BLaER1 (cell line): ENCODE results near the gene COLEC11.

Experiments
- H3K27ac ChIP-seq: shearing (Covaris generic); formaldehyde crosslinking; 2 replicates; pipeline ENCODE4 v1.8.1; 2022
- H3K27me3 ChIP-seq: shearing (Covaris generic); formaldehyde crosslinking; 2 replicates; pipeline ENCODE4 v1.8.1; 2022
- H3K36me3 ChIP-seq: shearing (Covaris generic); formaldehyde crosslinking; 2 replicates; pipeline ENCODE4 v1.8.1; 2022
- H3K4me1 ChIP-seq: shearing (Covaris generic); formaldehyde crosslinking; 2 replicates; pipeline ENCODE4 v1.8.1; 2022
- H3K4me2 ChIP-seq: shearing (Covaris generic); formaldehyde crosslinking; 2 replicates; pipeline ENCODE4 v1.8.1; 2022
- H3K4me3 ChIP-seq: shearing (Covaris generic); formaldehyde crosslinking; 2 replicates; pipeline ENCODE4 v1.8.1; 2022
- H3K9ac ChIP-seq: shearing (Covaris generic); formaldehyde crosslinking; 2 replicates; pipeline ENCODE4 v1.8.1; 2022
- H3K9me3 ChIP-seq: shearing (Covaris generic); formaldehyde crosslinking; 2 replicates; pipeline ENCODE4 v1.8.1; 2022
- H4K20me1 ChIP-seq: shearing (Covaris generic); formaldehyde crosslinking; 2 replicates; pipeline ENCODE4 v1.8.1; 2022
- Cebpa-rat ChIP-seq: shearing (Covaris generic); IDR thresholded peaks from 2 replicates; pipeline ENCODE4 v1.8.1; 2022

Gene COLEC11

DNA sequence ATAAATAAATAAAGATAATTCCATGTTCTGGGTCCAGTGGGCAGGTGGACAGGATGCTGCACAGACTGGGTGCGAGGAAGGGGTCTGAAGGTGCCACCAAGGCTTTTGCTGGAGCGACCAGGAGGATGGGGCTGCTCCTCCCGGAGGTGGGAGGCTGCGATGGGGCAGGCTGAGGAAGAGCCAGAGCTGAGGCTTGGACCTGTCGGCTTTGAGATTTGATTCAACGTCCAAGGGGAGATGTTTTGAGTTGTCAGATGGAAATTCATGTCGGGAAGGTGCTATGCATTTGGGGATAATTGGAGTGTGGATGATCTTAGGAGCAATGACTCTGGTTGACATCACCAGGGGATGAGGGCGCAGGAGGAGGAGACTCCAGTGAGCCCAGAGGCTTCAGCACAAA, 74.7 kb downstream of the COLEC11 start:
- Histone ChIP-seq H4K20me1 (no peaks in the 10 kb centered on the region), H3K4me2 (no peak overlapping the region), H3K4me3 (no peak overlapping the region), H3K9ac (no peak overlapping the region), H3K4me1 (peaks cover 31% of the 10 kb centered on the region), H3K27me3 (no peaks in the 10 kb centered on the region), H3K36me3 (no peaks in the 10 kb centered on the region), H3K9me3 (no peaks in the 10 kb centered on the region), H3K27ac (no peak overlapping the region)
- TF ChIP-seq Cebpa-rat = no peak

DNA sequence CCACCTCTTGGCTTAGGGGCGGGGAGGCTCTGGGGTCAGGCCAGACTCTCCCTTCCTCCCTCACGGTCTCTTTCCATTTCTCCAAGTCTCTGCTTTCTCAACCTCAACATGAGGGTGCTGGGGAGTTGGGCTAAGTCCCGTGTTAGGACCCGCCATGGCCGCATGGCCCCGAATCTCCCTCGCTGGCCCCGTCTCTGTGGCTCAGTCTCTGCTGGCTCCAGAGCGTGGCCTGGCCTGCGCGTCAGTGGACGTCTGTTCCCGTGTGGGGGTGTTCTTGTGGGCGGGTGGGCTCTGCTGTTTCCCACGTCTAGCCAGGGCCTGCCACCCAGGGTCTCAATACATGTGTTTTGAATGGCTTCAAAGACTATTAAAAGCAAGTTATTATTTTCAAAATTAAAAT, 75.5 kb downstream of the COLEC11 start:
- H4K20me1 ChIP-seq = no peaks in the 10 kb centered on the region
- TF ChIP-seq Cebpa-rat = no peak
- H3K36me3 ChIP-seq = no peaks in the 10 kb centered on the region
- no peaks in the 10 kb centered on the region for H3K9me3 ChIP-seq
- H3K27me3 ChIP-seq = no peaks in the 10 kb centered on the region
- no peak overlapping the region for H3K4me3 ChIP-seq
- no peak overlapping the region for H3K4me2 ChIP-seq
- no peak overlapping the region for H3K9ac ChIP-seq
- no peak overlapping the region for H3K27ac ChIP-seq
- peaks cover 31% of the 10 kb centered on the region for H3K4me1 ChIP-seq

DNA sequence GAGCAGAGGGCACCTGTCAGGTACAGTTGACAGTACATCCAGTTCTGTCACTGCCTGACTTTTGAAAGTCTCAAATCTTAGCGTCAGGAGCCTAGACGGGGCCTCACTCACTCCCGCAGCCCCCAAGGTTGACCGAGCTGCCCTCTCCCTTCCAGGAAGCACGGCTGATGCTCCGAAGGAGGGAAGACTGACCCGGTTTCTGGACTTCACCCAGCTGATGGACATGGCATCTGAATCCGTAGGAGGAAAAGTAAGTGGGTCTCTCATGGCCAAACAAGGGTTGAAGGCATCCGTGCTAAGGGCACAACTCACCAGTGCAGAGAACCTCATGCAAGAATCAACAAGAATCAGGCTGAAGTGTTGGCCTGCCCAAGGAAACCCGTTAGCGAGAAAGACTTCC, 76.0 kb downstream of the COLEC11 start:
- Histone ChIP-seq H3K36me3 (no peaks in the 10 kb centered on the region), H3K4me3 (no peak overlapping the region), H3K4me1 (peaks cover 33% of the 10 kb centered on the region), H3K9ac (no peak overlapping the region), H4K20me1 (no peaks in the 10 kb centered on the region), H3K27me3 (no peaks in the 10 kb centered on the region), H3K9me3 (no peaks in the 10 kb centered on the region), H3K27ac (no peak overlapping the region), H3K4me2 (no peak overlapping the region)
- no peak for TF ChIP-seq Cebpa-rat

DNA sequence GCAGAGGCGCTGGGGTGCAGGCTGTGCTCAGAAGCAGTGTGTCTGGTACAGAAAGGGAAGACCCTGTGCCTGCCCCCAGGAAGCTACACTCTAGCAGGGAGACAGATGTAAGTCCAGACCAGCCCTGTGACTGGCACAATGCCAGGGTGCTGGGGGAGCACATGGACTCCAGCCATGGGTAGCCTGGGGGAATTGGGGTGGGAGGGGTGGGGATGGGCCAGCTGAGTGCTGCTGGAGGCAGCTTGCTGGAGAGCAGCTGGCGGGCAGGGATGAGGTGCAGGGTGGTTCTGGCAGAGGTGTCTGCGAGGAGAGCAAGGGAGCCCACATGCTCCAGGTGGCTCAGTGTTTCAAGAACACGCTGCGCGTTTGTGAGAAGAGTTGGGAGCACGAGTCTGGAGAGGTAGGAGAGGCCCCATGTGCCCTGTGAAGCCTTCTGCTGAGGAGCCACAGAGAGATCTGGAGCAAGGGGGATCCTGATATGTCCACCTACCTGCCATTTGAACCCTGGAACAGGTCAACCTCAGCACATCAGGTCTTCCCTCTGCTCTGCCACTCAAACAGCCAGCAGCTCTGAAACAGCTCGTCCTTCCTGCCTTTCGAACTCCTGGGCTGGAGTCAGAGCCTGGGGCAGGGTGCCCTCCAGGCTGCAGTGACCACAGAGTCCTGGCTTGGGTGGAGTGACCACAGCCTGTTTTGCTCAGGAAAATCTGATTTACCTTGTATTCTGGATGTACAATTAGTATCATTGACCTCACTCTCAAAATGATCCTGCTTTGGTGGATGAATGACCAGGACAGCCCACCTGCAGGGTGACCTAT, 78.2 kb downstream of the COLEC11 start:
- Histone ChIP-seq H3K9ac (no peak overlapping the region), H3K9me3 (no peaks in the 10 kb centered on the region), H3K4me2 (no peak overlapping the region), H3K27ac (no peak overlapping the region), H4K20me1 (no peaks in the 10 kb centered on the region), H3K4me1 (peaks cover 18% of the 10 kb centered on the region), H3K27me3 (no peaks in the 10 kb centered on the region), H3K36me3 (no peaks in the 10 kb centered on the region), H3K4me3 (no peak overlapping the region)
- TF ChIP-seq Cebpa-rat = no peak

DNA sequence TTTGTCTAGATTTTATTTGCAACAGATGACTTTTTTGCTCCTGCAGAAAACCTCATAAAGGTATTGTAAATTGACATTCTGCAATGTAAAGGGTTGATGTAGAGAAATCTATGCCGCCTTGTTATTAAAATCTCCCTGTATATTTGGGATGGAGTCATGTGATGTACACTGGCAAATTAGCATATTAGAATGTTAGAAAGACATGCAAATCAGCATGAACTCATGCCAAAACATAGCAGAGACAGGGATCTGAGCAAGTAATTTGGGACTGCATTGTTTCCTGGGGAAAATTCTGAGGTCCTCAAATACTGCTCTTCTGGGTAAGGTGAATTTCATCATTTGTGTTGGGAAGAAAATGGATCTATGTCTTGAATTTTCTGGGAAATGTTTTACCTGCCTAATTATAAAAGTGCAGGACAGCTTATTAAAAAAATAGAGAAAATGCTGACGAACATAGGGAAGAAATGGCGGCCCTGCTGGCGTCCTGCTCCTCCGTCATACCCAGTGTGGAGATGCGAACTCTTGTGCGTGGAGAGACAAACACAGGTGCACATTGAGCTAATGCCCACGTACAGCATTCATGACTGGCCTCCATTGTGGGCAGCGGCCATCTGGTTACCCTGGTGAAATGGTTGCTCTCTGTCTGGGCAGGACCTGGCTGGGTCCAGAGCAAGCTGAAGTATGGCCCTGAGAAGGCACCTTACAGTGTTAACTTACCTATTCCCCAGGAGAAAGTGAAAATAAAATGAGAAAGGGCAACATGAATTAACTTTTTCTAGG, 79.3 kb downstream of the COLEC11 start:
- H3K27ac ChIP-seq = no peak overlapping the region
- no peaks in the 10 kb centered on the region for H3K36me3 ChIP-seq
- no peak overlapping the region for H3K4me3 ChIP-seq
- peaks cover 9% of the 10 kb centered on the region for H3K4me1 ChIP-seq
- H3K4me2 ChIP-seq = no peak overlapping the region
- H3K9ac ChIP-seq = no peak overlapping the region
- TF ChIP-seq Cebpa-rat = no peak
- no peaks in the 10 kb centered on the region for H3K9me3 ChIP-seq
- no peaks in the 10 kb centered on the region for H3K27me3 ChIP-seq
- no peaks in the 10 kb centered on the region for H4K20me1 ChIP-seq

DNA sequence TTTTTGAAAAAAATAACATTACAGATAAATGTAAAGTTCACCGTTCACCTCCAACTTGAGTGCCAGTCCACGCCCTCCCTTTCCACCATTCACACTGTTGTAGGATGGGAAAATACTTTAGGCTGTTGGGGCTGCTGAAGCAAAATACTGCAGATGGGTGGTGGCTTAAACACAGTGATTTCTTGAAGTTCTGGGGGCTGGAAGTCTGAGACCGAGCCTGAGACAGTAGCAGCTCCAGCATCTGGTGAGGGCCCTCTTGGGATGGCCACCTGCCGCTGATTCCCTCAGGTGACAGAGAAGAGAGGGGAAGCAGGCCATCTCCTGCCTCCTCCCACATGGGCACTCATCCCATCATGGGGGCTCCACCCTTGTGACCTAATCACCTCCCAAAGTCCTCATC, 80.8 kb downstream of the COLEC11 start:
- H3K9me3 ChIP-seq = no peaks in the 10 kb centered on the region
- H3K27me3 ChIP-seq = no peaks in the 10 kb centered on the region
- H3K4me1 ChIP-seq = peaks cover 11% of the 10 kb centered on the region
- no peak overlapping the region for H3K4me3 ChIP-seq
- no peaks in the 10 kb centered on the region for H4K20me1 ChIP-seq
- H3K9ac ChIP-seq = no peak overlapping the region
- no peak overlapping the region for H3K27ac ChIP-seq
- TF ChIP-seq Cebpa-rat = no peak
- H3K36me3 ChIP-seq = no peaks in the 10 kb centered on the region
- H3K4me2 ChIP-seq = no peak overlapping the region

DNA sequence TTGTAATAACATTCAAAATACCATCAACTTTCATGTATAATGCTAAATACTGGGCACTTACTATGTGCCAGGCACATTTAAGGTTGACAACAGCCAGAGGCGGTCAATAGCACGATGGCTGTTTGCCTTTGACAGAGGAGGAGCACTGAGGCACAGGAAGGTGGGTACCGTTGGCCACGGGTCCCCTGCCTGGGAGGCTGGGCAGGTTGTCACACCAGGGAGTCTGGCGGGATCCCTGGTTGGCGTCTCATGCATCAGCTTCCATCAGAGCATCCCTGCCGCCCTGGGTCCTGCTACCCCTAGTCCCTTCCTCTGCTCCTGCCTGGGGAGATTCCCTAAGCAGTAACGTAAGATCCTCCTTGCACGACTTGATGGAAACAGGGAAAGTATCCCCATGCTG, 82.5 kb downstream of the COLEC11 start:
- Histone ChIP-seq H3K27me3 (no peaks in the 10 kb centered on the region), H3K36me3 (no peaks in the 10 kb centered on the region), H3K9me3 (no peaks in the 10 kb centered on the region), H3K9ac (no peak overlapping the region), H3K4me1 (peaks cover 28% of the 10 kb centered on the region), H3K4me2 (no peak overlapping the region), H3K4me3 (no peak overlapping the region), H3K27ac (no peak overlapping the region), H4K20me1 (no peaks in the 10 kb centered on the region)
- TF ChIP-seq Cebpa-rat = no peak

DNA sequence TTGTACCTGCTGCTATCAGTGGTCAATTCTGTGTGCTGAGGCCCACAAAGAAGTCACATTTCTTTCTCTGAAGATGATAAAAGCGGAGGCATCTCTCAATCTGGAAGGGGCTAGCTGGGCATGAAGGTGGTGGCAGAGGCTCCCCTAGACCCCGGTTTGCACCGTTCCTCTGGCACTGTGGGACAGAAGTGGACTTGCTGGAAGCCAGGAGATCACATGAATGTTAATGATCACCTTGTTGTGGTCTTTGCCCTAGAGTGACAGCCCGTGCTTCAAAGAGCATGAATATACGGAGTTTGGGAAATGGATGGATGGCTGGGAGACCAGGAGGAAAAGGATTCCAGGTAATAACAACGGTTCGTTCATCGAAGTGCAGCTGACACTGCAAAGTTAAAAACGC, 83.3 kb downstream of the COLEC11 start:
- Histone ChIP-seq H3K4me2 (no peak overlapping the region), H3K4me3 (no peak overlapping the region), H3K27me3 (no peaks in the 10 kb centered on the region), H3K27ac (no peak overlapping the region), H3K4me1 (peaks cover 36% of the 10 kb centered on the region), H4K20me1 (no peaks in the 10 kb centered on the region), H3K9ac (no peak overlapping the region), H3K36me3 (no peaks in the 10 kb centered on the region), H3K9me3 (no peaks in the 10 kb centered on the region)
- no peak for TF ChIP-seq Cebpa-rat

DNA sequence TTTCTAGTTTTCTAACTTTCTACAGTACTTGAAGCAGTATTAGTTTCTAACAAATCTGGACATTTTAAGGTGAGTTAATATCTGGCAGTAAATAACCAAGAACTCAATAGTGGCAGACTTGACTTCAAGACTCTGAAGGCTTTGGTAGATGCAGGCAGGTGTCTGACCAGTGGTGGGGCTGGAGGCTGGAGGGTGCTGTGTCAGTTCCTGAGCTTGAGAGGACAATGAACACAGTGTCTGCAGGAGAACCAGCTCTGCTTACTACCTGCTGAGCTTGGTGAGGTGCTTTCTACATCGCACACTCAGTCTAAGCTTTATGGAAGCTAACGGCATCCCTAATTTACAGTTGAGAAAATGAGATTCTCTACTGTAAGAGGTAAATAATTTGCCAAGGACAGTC, 84.3 kb downstream of the COLEC11 start:
- Histone ChIP-seq H3K27ac (no peak overlapping the region), H3K9ac (no peak overlapping the region), H3K4me2 (no peak overlapping the region), H3K36me3 (no peaks in the 10 kb centered on the region), H3K4me3 (no peak overlapping the region), H3K9me3 (no peaks in the 10 kb centered on the region), H3K27me3 (no peaks in the 10 kb centered on the region), H3K4me1 (peaks cover 44% of the 10 kb centered on the region), H4K20me1 (no peaks in the 10 kb centered on the region)
- no peak for TF ChIP-seq Cebpa-rat

DNA sequence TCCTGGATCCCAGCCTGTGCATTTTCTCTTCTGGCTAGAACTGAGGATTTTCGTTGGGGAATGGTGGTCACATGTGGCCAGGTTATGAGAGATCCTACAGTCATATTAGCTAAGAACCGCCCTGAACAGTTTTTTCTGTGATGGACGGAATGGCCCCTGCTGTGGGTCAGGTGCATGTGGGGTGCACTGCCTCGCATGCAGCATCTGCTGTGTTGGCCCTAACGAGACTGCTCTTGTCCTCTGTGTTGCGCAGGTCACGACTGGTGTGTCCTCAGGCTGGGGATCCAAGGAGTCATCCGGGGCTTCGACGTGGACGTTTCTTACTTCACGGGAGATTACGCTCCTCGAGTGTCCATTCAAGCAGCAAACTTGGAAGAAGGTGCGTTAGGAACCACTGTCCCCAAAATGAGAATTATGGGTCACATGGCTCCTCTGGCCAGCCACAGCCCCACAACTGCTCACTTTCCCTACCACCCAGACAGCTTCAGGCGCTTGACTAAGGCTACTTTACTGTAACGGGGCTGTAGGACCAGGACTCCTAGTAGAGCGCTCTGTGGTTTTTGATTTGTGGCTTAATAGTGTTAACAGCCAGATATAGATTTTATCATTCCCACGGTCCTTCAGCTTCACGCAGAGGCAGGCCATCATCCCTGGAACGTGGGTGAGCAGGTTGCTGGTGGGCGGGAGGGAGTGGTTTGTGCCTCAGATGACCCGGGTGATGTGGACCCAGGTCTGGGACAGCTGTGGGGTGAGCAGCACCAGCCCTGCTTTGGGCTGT, 84.9 kb downstream of the COLEC11 start:
- H3K4me2 ChIP-seq = no peak overlapping the region
- no peaks in the 10 kb centered on the region for H3K36me3 ChIP-seq
- peaks cover 44% of the 10 kb centered on the region for H3K4me1 ChIP-seq
- H4K20me1 ChIP-seq = no peaks in the 10 kb centered on the region
- no peak overlapping the region for H3K27ac ChIP-seq
- no peak overlapping the region for H3K4me3 ChIP-seq
- H3K9ac ChIP-seq = no peak overlapping the region
- no peaks in the 10 kb centered on the region for H3K27me3 ChIP-seq
- no peaks in the 10 kb centered on the region for H3K9me3 ChIP-seq
- TF ChIP-seq Cebpa-rat = no peak
